ENCODE measurements around the gene MEG3.
A peak's percentile ranks its signal among the peaks of the same experiment; 100 is the strongest.

MEG3 gene

DNA sequence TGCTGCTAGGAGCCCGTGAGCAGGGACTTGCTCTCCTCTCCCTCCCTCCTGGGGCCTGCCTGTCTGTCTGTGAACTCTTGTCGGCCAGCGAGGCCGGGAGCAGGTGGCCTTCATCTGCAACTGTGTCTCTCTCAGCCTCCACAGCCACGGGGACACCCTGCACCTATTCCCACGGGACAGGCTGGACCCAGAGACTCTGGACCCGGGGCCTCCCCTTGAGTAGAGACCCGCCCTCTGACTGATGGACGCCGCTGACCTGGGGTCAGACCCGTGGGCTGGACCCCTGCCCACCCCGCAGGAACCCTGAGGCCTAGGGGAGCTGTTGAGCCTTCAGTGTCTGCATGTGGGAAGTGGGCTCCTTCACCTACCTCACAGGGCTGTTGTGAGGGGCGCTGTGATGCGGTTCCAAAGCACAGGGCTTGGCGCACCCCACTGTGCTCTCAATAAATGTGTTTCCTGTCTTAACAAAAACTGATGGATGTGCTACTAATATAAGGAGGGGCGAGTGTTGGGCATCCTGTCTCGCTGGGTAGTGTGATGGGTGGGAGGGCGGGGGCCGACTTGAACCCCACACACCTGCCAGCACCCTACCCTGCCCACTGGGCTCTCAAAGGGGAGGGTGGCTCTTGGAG is 34.8 kb downstream of the MEG3 start:
- TF ChIP-seq POLR2A (IDR thresholded peaks at IDR 0.05; ENCODE audit: low read length) (no peak), GATA1 (IDR thresholded peaks at IDR 0.05; ENCODE audit: low read depth, low read length) (no peak)

DNA sequence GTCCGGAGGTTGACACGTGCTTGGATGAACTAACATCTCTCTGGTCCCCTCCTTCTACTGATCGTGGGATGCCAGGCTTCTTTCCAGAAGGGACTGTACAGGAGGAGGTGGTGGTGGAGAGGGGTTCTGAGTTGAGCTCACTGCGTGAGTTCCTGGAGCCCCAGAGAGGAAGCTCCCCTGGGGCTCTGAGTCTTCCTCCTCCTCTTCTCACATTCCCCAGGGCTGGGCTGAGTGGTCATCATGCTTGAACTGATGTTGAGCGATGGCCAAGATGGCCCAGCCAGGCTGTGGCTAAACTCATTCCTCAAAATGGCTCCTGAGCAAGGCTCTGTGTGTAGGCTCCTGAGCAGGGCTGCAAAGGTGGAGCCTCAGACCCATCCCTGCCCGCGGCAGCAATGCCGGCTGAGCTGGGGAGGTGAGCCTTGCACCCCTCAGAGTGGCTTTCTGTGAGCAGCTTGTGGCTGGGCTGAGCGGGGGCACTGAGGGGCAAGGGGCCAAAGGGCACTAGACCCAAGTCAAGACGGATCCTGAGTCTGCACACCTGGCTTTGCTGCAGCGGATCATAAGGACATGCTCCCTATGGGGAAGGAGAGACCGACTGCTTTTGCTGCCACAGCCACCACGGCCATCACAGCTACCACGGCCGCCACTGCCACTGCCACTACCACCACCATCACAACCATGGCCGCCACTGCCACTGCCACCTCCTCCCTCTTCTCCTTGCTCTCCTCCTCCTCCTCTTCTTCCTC is 35.4 kb downstream of the MEG3 start:
- no peak for TF ChIP-seq POLR2A (IDR thresholded peaks at IDR 0.05; ENCODE audit: low read length)
- no peak for TF ChIP-seq GATA1 (IDR thresholded peaks at IDR 0.05; ENCODE audit: low read depth, low read length)
- DNase-seq, result no peak

More for the DNA sequence above, 34.8 kb downstream of the MEG3 start:
- DNase-seq, result no peak

DNA sequence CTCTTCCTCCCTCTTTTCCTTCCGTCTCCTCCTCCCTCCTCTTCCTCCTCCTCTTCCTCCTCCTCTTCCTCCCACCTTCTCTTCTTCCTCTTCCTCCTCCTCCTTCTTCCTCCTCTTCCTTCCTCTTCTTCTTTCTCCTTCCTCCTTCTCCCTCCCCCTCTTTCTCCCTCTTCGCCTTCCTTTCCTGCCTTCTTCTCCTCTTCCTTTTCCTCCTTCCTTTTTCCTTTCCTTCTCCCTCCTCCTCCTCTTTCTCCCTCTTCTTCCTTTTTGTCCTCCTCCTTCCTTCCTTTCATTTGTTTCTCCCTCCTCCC is 36.0 kb downstream of the MEG3 start:
- no peak for TF ChIP-seq GATA1 (IDR thresholded peaks at IDR 0.05; ENCODE audit: low read depth, low read length)
- no peak for DNase-seq

DNA sequence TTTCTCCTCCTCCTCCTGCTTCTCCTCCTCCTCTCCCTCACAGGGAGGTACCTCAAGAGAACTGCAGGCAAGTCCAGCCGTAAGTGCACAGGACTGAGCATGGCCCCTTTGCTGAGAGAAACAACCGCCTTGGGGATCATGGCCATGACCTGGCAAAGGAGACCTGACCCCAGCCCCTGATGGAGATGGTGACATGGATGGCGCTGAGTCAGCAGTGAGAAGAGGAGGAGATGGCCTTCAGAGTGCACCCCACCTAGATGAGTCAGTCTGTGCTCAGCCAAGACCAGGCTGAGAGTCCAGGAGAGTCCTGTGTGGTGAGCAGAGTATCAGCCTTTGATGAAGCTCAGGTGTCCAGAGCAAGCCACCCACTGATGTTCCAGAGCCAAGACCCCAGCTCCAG is 36.4 kb downstream of the MEG3 start:
- TF ChIP-seq GATA1 (IDR thresholded peaks at IDR 0.05; ENCODE audit: low read depth, low read length), result no peak
- no peak for TF ChIP-seq POLR2A (IDR thresholded peaks at IDR 0.05; ENCODE audit: low read length)
- DNase-seq, result peak in 1 of 2 experiments; percentile 10

DNA sequence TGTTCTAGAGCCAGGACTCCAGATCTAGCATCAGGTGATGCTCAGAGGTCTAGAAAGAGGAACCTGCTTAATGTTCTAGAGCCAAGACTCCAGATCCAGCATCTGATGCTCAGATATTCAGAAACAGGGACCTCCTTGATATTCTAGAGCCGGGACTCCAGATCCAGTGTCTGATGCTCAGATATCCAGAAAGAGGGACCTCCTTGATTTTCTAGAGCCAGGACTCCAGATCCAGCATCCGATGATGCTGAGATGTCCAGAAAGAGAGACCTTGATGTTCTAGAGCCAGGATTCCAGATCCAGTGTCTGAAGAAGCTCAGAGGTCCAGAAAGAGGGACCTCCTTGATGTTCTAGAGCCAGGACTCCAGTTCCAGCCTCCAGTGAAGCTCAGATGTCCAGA is 36.9 kb downstream of the MEG3 start:
- TF ChIP-seq POLR2A (IDR thresholded peaks at IDR 0.05; ENCODE audit: low read length) (no peak), GATA1 (IDR thresholded peaks at IDR 0.05; ENCODE audit: low read depth, low read length) (no peak)
- DNase-seq, result no peak

DNA sequence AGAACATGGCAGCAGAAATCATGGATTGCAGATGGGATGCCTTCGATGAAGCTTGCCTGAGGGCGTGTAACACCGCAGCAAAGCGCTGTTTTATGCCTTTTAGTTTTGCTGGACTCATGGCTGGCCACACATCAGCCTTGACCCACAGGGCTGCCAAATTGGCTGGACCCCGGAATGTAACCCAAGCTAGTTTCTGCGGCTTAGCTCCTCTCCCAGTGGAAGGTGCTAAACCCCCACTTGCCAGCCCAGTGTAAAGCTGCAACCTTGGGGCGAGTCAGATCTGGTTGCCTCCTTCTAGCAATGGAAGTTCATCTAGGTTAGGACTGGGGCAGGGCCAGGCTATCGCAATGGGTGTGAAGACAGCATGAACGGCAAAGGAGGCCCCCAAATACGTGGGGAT is 38.3 kb downstream of the MEG3 start:
- TF ChIP-seq GATA1 (IDR thresholded peaks at IDR 0.05; ENCODE audit: low read depth, low read length), result no peak
- no peak for TF ChIP-seq POLR2A (IDR thresholded peaks at IDR 0.05; ENCODE audit: low read length)
- DNase-seq, result no peak

DNA sequence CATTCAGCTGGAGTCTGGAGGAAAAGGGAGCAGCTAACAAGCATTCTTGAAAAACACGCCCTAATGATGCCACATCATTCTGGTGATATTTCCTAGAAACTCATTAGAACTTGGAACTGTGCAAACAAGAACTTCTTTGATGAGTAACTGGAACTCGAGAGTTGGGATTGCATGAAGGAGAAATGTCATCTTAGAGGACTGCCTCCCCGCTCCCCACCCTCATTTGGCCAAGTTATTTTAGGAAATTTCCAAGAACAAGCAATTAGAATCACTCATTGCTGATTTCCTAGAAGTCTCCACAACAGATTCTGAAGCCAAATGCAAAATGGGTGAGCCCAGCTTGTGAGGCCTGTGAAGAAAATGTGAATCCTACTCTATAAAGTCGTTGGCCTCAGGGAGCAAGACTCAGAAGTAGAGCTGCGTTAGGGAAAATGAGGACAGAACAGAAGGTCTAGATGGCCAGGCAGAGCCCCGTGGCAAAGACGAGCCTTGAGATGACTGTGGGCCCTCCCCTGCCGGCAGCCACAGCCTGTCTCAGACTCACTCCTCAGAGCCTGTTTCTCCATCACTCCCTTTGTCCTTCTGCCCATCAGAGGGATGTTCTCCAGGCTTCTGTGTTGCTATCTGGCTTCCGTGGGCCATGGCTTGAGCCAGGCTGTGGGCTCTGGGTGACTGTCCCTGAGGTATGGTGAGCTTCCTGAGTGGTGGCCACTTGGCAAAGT is 39.2 kb downstream of the MEG3 start:
- no peak for DNase-seq
- TF ChIP-seq POLR2A (IDR thresholded peaks at IDR 0.05; ENCODE audit: low read length), result no peak
- no peak for TF ChIP-seq GATA1 (IDR thresholded peaks at IDR 0.05; ENCODE audit: low read depth, low read length)

DNA sequence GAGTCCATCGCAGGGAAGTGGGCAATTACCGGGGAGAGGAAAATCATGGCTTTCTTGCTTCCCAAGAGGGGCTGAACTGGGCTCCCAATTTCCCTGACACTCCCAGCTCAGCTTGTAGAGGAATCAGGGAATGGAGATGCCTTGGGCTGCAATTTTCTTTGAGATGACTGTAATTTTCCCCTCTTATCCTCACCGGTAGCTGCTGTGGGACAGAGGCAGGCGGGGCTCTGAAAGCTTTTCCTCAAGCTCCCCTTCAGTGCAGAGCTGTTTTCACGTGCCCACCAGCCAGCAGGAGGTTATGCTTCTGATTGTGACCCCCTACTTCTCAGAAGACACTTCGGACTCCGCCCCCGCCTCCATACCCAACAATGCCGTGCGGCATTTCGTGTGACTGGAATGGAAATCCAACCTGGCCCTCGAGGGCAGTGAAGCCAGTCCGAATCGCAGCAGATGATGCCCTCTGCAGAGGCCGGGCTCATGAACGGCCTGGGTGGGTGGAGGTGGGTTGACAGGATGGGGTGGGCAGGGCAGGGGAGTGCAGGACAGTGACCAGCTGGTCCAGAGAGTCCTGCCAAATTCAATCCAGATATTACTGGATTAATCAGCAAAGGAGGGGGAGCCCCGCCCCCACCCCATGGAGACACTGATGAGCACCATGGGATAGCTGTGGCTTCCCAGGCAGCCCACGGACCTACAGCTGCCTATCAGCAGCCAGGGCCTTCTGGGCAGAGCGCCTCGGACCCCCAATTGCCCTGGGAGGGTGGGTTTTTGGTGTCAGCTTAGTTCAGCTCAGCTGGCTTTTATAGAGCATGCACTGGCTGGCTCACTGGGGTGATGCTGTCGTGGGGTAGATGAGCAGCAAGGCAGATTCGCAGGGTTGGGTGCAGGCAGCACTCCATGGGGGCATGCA is 40.0 kb downstream of the MEG3 start:
- DNase-seq, result no peak

DNA sequence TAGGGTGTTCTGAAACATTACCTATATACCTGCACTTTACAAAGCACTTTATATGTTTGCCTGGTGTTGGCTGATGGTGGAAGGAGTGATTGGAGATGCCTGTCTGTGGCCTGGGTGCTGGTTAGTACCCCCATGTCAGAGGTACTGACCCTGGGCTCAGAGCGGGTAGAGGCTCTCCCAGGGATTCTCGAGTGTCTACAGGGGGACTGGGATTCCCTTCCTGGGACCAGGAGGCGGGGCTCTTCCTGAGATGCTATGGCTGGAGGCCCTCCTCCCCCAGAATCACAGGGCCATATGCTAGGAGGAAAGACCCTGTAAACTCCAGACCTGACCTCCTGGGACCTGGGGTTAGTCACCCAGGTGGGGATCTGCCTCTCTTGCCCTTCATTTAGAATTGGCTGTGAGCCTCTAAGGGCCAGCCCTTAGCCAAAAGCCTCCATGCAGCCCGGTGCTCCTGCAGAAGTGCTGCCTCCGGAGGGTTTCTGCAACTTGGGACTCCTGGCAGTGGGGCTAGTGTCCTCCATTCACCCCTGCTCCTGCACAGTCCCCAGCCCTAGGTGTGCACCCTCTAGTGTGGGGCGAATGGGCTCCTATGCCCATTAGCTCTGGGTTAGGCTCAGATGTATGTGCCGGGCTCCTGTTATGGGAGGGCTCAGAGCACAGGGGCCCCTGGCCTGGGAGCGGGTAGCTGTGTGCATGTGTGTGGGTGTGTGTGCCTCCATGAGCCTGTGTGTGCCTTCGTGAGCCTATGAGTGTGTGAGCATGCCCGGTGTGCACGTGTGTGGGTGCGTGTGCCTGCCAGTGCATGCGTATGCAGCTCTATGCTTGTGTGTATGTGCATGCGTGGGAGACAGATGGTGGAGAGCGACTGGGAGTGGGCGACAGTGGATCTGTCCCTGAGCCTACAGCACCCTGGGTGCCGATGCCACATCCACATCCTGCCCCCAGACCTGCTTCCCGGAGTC is 41.0 kb downstream of the MEG3 start:
- no peak for TF ChIP-seq GATA1 (IDR thresholded peaks at IDR 0.05; ENCODE audit: low read depth, low read length)
- TF ChIP-seq POLR2A (IDR thresholded peaks at IDR 0.05; ENCODE audit: low read length), result no peak
- DNase-seq, result no peak

More for the DNA sequence above, 40.0 kb downstream of the MEG3 start:
- no peak for TF ChIP-seq POLR2A (IDR thresholded peaks at IDR 0.05; ENCODE audit: low read length)
- no peak for TF ChIP-seq GATA1 (IDR thresholded peaks at IDR 0.05; ENCODE audit: low read depth, low read length)

DNA sequence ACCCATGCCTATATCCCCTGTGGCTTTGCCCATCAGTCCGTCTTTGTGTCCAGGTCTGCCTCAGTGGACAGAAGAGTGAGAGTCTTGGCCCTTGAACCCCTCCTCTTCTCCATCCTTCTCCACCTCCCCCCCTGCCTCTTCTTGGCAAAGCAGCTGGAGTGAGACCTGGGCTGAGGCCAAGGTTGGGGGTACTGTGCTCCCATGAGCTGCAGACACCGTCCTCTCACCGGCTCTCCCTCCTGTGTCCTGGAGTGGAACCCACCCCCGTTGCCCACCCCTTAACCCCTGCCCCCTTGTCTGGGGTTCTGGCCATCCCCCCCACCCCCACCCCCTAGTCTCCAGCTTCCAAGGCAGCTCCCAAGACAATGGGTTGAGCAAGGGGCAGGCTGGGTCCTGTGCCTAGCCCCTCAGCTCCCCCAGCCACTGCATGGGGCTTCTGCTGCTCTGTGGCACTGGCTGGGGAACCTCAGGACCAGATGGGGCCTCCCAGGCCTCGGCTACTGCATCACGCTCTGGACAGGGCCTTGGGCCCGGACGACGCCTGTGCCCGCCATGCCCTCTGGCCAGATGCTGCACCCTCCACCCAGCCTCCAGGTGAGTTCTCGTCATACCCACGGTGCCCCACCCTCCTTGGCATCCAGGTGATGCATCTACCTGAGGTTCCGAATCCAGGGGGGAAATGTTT is 41.9 kb downstream of the MEG3 start:
- TF ChIP-seq GATA1 (IDR thresholded peaks at IDR 0.05; ENCODE audit: low read depth, low read length), result no peak
- TF ChIP-seq POLR2A (IDR thresholded peaks at IDR 0.05; ENCODE audit: low read length), result no peak
- DNase-seq, result no peak

DNA sequence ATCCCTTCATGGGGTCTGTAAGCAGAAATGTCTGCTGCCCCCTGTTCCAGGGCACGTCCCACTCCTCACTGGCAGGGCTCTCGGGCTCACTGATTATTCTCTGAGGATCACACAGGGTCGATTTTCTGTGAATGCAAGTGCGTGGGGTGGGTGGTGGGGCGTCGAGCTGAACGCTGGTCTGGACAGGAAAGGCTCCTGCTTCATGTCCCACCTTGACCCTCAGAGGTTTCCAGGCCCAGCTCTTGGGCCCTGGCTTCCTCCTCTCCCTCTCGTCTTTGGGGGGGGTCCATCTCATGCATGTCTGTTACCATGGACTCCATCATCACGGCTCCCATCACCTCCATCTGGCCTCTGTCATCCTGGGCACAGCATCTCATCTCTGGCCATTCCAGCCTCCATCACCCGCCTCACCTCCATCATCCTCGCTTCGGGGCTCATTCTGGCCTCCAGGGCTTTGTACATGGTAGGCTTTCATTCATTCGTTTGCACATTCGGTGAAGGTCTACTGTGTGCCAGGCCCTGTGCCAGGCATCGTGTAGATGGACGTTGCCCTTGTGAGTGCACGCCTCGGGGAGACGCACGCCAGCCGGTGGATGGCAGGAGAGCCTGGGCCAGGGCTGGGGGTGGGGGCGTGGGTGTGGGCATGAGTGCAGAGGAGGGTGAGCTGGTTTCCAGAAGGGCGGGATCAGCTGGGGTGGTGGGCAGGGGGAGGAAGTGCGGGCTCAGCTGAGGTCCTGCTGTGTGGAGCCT is 42.9 kb downstream of the MEG3 start:
- no peak for TF ChIP-seq GATA1 (IDR thresholded peaks at IDR 0.05; ENCODE audit: low read depth, low read length)
- no peak for TF ChIP-seq POLR2A (IDR thresholded peaks at IDR 0.05; ENCODE audit: low read length)
- DNase-seq, result no peak
